ENCODE measurements around the gene TNXB. TPM values are rescaled to one million over a fixed set of nuclear protein-coding genes. Genes with fewer than 3 reads are reported as not detected.

The TNXB gene
- total RNA-seq, 1 donor = 11.9 TPM

- peaks cover 44% of the 10 kb centered on the region for H3K4me1 ChIP-seq (ENCODE audit: insufficient read depth, low read length)
- peaks cover 23% of the 10 kb centered on the region for H3K27me3 ChIP-seq (ENCODE audit: insufficient read depth, low read length)
- peaks cover 10% of the 10 kb centered on the region for H4K20me1 ChIP-seq (ENCODE audit: insufficient read depth, low read length)
- no peak overlapping the region for H2AFZ ChIP-seq (ENCODE audit: low read length)
- TF ChIP-seq CTCF (IDR thresholded peaks at IDR 0.05; ENCODE audit: extremely low read depth, low read depth, low read length) = no peak
- no peaks in the 10 kb centered on the region for H3K36me3 ChIP-seq (ENCODE audit: insufficient read depth, low read length)
- peak; percentile 99 for DNase-seq (ENCODE audit: insufficient read length, low spot score, missing footprints)
- H3K27ac ChIP-seq (ENCODE audit: low read depth, low read length) = peak overlapping the region; percentile 36
- peak overlapping the region; percentile 51 for H3K4me2 ChIP-seq (ENCODE audit: insufficient read depth, low read length)
- no peaks in the 10 kb centered on the region for H3K79me2 ChIP-seq (ENCODE audit: insufficient read depth, low read length)
- H3K9me3 ChIP-seq (ENCODE audit: low read depth, low read length) = no peaks in the 10 kb centered on the region
- H3K4me3 ChIP-seq (ENCODE audit: insufficient read depth, low read length) = no peak overlapping the region
These were observed 27.8 kb downstream of the TNXB start for GRCh38 chr6:32081168-32081990.

DNA sequence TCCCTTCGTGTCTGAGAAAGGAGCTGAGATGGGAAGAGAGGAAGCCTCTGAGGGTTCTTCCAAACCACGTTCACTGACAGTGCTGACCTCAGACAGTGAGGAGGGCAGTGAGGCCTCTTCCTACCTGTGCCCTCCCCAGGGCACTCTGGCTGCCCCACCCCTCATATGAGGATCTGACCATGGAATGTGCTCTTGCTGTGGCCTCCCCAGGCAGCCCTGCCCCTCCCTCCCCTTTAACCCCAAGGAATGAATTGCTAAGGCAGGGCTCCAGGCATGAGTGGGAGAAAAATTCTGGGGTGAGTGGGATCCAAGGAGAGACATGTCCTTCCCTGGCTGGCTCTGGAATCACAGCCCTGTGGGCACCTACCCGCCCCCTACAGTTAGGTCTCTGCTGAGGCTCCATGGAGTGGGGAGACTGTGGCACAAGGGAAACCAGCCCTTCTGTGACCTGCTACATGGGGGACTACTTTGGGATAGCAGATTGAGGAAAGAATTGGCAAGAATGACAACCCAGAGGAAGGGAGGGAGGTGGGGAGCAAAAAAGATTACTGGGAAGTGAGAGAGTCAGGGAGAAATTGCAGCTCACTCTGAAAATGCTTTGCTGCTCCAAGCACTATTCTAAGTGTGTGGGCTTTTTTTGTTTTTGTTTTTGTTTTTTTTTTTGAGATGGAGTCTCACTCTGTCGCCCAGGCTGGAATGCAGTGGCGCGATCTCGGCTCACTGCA, 29.4 kb downstream of the TNXB start:
- no peak overlapping the region for H3K27ac ChIP-seq (ENCODE audit: low read depth, low read length)
- no peak overlapping the region for H3K4me2 ChIP-seq (ENCODE audit: insufficient read depth, low read length)
- no peak overlapping the region for H3K4me3 ChIP-seq (ENCODE audit: insufficient read depth, low read length)
- H3K79me2 ChIP-seq (ENCODE audit: insufficient read depth, low read length) = no peaks in the 10 kb centered on the region
- H3K36me3 ChIP-seq (ENCODE audit: insufficient read depth, low read length) = no peaks in the 10 kb centered on the region
- H4K20me1 ChIP-seq (ENCODE audit: insufficient read depth, low read length) = peaks cover 6% of the 10 kb centered on the region
- H2AFZ ChIP-seq (ENCODE audit: low read length) = no peak overlapping the region
- peaks cover 9% of the 10 kb centered on the region for H3K27me3 ChIP-seq (ENCODE audit: insufficient read depth, low read length)
- H3K4me1 ChIP-seq (ENCODE audit: insufficient read depth, low read length) = peaks cover 50% of the 10 kb centered on the region
- DNase-seq (ENCODE audit: insufficient read length, low spot score, missing footprints) = peak; percentile 67
- no peaks in the 10 kb centered on the region for H3K9me3 ChIP-seq (ENCODE audit: low read depth, low read length)
- no peak for TF ChIP-seq CTCF (IDR thresholded peaks at IDR 0.05; ENCODE audit: extremely low read depth, low read depth, low read length)

DNA sequence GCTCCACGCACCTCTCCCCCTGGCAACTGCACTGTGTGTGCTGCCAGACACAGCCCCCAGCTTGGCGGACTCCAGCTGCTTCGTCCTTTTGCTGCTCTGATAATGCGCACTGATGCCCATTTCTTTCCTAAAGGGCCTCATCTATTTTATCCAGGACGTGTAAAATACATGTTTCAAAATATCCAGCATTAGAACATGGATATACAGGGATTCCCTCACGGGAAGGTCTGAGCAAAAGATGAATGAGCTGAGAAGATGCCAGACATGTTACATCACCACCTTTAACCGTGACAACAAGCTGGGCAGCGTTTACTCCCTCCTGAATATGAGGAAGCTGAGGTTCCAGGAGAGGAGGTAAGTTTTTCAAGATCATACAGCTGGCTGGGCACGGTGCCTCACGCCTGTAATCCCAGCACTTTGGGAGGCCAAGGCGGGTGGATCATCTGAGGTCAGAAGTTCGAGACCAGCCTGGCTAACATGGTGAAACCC, 32.8 kb downstream of the TNXB start:
- no peaks in the 10 kb centered on the region for H3K9me3 ChIP-seq (ENCODE audit: low read depth, low read length)
- H3K4me3 ChIP-seq (ENCODE audit: insufficient read depth, low read length) = no peak overlapping the region
- H3K4me1 ChIP-seq (ENCODE audit: insufficient read depth, low read length) = peaks cover 30% of the 10 kb centered on the region
- H3K27ac ChIP-seq (ENCODE audit: low read depth, low read length) = no peak overlapping the region
- no peaks in the 10 kb centered on the region for H4K20me1 ChIP-seq (ENCODE audit: insufficient read depth, low read length)
- TF ChIP-seq CTCF (IDR thresholded peaks at IDR 0.05; ENCODE audit: extremely low read depth, low read depth, low read length) = no peak
- no peaks in the 10 kb centered on the region for H3K36me3 ChIP-seq (ENCODE audit: insufficient read depth, low read length)
- no peaks in the 10 kb centered on the region for H3K79me2 ChIP-seq (ENCODE audit: insufficient read depth, low read length)
- no peak overlapping the region for H2AFZ ChIP-seq (ENCODE audit: low read length)
- peaks cover 9% of the 10 kb centered on the region for H3K27me3 ChIP-seq (ENCODE audit: insufficient read depth, low read length)
- no peak overlapping the region for H3K4me2 ChIP-seq (ENCODE audit: insufficient read depth, low read length)
- DNase-seq (ENCODE audit: insufficient read length, low spot score, missing footprints) = peak; percentile 89

GRCh38 chr6:32075781-32076180, 33.4 kb downstream of the TNXB start:
- no peak for TF ChIP-seq CTCF (IDR thresholded peaks at IDR 0.05; ENCODE audit: extremely low read depth, low read depth, low read length)
- Histone ChIP-seq H3K4me2 (ENCODE audit: insufficient read depth, low read length) (no peak overlapping the region), H4K20me1 (ENCODE audit: insufficient read depth, low read length) (no peaks in the 10 kb centered on the region), H3K4me1 (ENCODE audit: insufficient read depth, low read length) (peaks cover 24% of the 10 kb centered on the region), H3K79me2 (ENCODE audit: insufficient read depth, low read length) (no peaks in the 10 kb centered on the region), H3K9me3 (ENCODE audit: low read depth, low read length) (no peaks in the 10 kb centered on the region), H3K36me3 (ENCODE audit: insufficient read depth, low read length) (no peaks in the 10 kb centered on the region), H2AFZ (ENCODE audit: low read length) (no peak overlapping the region), H3K27me3 (ENCODE audit: insufficient read depth, low read length) (peaks cover 14% of the 10 kb centered on the region), H3K27ac (ENCODE audit: low read depth, low read length) (no peak overlapping the region), H3K4me3 (ENCODE audit: insufficient read depth, low read length) (no peak overlapping the region)
- peak; percentile 83 for DNase-seq (ENCODE audit: insufficient read length, low spot score, missing footprints)
